Neural progenitor cell (in vitro differentiated cells): ENCODE data around the gene CDK5RAP3.

Source experiments
- CTCF ChIP-seq: fragments of 200-600 bp; sonication (generic); IDR thresholded peaks from 2 replicates; pipeline ENCODE4 v1.5.1; 2017; ENCODE audit warnings: antibody characterized with exemption, mild to moderate bottlenecking
- EZH2 ChIP-seq: fragments of 200-600 bp; sonication (generic); IDR thresholded peaks from 2 replicates; pipeline ENCODE4 v1.6.1; 2017; ENCODE audit warnings: antibody characterized with exemption, mild to moderate bottlenecking, moderate library complexity
- EZH2phosphoT487 ChIP-seq: fragments of 200-600 bp; sonication (generic); IDR thresholded peaks from 2 replicates; pipeline ENCODE4 v1.6.1; 2017; ENCODE audit warnings: antibody characterized with exemption

GRCh38 chr17:47992216-47992615 lies 21.3 kb downstream of the CDK5RAP3 start:
- TF ChIP-seq CTCF (no peak), EZH2 (no peak), EZH2phosphoT487 (no peak)
